Activated T-helper 2 cell treated with anti-CD3 and anti-CD28 coated beads, Interferon-gamma antibody, Interleukin-2, Interleukin-4, amounts not matched to agents 10 μg/mL and 5 μg/mL and 100 μg/mL, durations not matched to agents 14 hours and 24 hours and 36 hours (primary cell): ENCODE data around the gene UBAC2. TPM values are rescaled to one million over a fixed set of nuclear protein-coding genes. Genes with fewer than 3 reads are reported as not detected.
A peak's percentile ranks its signal among the peaks of the same experiment; 100 is the strongest.

Source experiments
- DNase-seq: peaks from one replicate; pipeline ENCODE4 v3.0.0; 2021; ENCODE audit warnings: low spot score
- H3K27ac Mint-ChIP-seq: one replicate; pipeline ENCODE4 v1.8.0; 2021; ENCODE audit warnings: mixed read lengths
- H3K27me3 Mint-ChIP-seq: one replicate; pipeline ENCODE4 v1.8.0; 2021; ENCODE audit warnings: low read depth, mixed read lengths
- H3K36me3 Mint-ChIP-seq: one replicate; pipeline ENCODE4 v1.8.0; 2021; ENCODE audit warnings: low read depth, mixed read lengths
- H3K4me1 Mint-ChIP-seq: one replicate; pipeline ENCODE4 v1.8.0; 2021; ENCODE audit warnings: low read depth, mixed read lengths
- H3K4me3 Mint-ChIP-seq: one replicate; pipeline ENCODE4 v1.8.0; 2021; ENCODE audit warnings: low read depth, mild to moderate bottlenecking, moderate library complexity, mixed read lengths
- H3K9me3 Mint-ChIP-seq: one replicate; pipeline ENCODE4 v1.8.0; 2021; ENCODE audit warnings: mixed read lengths
- intact Hi-C: fragments of 100-400 bp; cut with micrococcal nuclease; formaldehyde crosslinking; loops from one replicate; pipeline ENCODE4 v1.15.1; 2023
- total RNA-seq: library from RNA; stranded (reverse); gene quantifications from 2 replicates; pipeline ENCODE4 v1.2.3, GENCODE V29; 2022

Gene UBAC2
- total RNA-seq, 1 donor from 2014 or later, result 55.1 TPM

GRCh38 chr13:99347911-99348451 is 147.3 kb downstream of the UBAC2 start:
- Mint-ChIP-seq H3K4me3 (no peak overlapping the region), H3K4me1 (peaks cover 48% of the 10 kb centered on the region), H3K36me3 (peaks cover 88% of the 10 kb centered on the region), H3K27me3 (no peaks in the 10 kb centered on the region), H3K9me3 (no peaks in the 10 kb centered on the region), H3K27ac (peak overlapping the region; percentile 6)
- no peak for DNase-seq
- intact Hi-C loops, result no loop called here

- no peaks in the 10 kb centered on the region for H3K9me3 Mint-ChIP-seq
- no peak overlapping the region for H3K27ac Mint-ChIP-seq
- DNase-seq, result no peak
- intact Hi-C loops, result loop anchor here (2.0 kb wide), 1 partner anchor 13 kb away; no protein-coding TSS in a partner anchor
- no peaks in the 10 kb centered on the region for H3K27me3 Mint-ChIP-seq
- H3K36me3 Mint-ChIP-seq, result peaks cover 78% of the 10 kb centered on the region
- no peak overlapping the region for H3K4me3 Mint-ChIP-seq
- H3K4me1 Mint-ChIP-seq, result peaks cover 68% of the 10 kb centered on the region
Measured at GRCh38 chr13:99350191-99350590, 149.5 kb downstream of the UBAC2 start.

DNA sequence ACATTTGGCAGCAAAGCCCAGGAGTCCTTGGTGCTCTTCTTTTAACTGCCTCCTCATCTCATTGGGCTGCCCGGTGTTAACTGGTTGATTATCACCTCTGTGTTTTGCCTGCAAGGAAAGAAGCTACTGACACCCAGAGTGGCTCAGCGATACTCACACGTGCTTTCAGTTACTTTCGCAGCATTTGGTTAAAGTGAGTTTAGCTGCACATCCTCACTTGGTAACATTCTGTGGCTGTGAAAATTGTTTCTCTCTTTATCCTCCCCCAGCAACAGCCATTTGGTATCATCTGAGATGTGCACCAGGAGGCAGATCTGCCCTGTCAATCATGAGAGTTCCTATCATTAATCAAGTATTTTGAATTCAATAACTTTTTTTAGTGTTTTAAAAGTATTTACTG is 151.1 kb downstream of the UBAC2 start:
- peaks cover 74% of the 10 kb centered on the region for H3K36me3 Mint-ChIP-seq
- intact Hi-C loops, result loop anchor here (2.0 kb wide), 2 partner anchors 15 to 137 kb away; no protein-coding TSS in a partner anchor
- H3K27ac Mint-ChIP-seq, result peak overlapping the region; percentile 98
- H3K4me1 Mint-ChIP-seq, result peaks cover 74% of the 10 kb centered on the region
- H3K4me3 Mint-ChIP-seq, result peak overlapping the region; percentile 65
- no peaks in the 10 kb centered on the region for H3K9me3 Mint-ChIP-seq
- H3K27me3 Mint-ChIP-seq, result no peaks in the 10 kb centered on the region
- no peak for DNase-seq

- intact Hi-C loops, result loop anchor here (1.0 to 2.0 kb wide), 5 partner anchors 29 to 138 kb away; partner anchors contain the start of gene GPR183
- H3K4me1 Mint-ChIP-seq, result peaks cover 80% of the 10 kb centered on the region
- no peak for DNase-seq
- no peaks in the 10 kb centered on the region for H3K9me3 Mint-ChIP-seq
- peaks cover 65% of the 10 kb centered on the region for H3K36me3 Mint-ChIP-seq
- H3K4me3 Mint-ChIP-seq, result peak overlapping the region; percentile 65
- no peaks in the 10 kb centered on the region for H3K27me3 Mint-ChIP-seq
- peak overlapping the region; percentile 98 for H3K27ac Mint-ChIP-seq
Measured at GRCh38 chr13:99352351-99353245, 151.9 kb downstream of the UBAC2 start.

- Mint-ChIP-seq H3K36me3 (peaks cover 64% of the 10 kb centered on the region), H3K27me3 (no peaks in the 10 kb centered on the region), H3K9me3 (no peaks in the 10 kb centered on the region), H3K27ac (peak overlapping the region; percentile 98), H3K4me1 (peaks cover 82% of the 10 kb centered on the region), H3K4me3 (peak overlapping the region; percentile 65)
- intact Hi-C loops, result loop anchor here (1.0 to 2.0 kb wide), 5 partner anchors 28 to 138 kb away; partner anchors contain the start of gene GPR183
- no peak for DNase-seq
Measured at GRCh38 chr13:99353246-99353600, 152.6 kb downstream of the UBAC2 start.

GRCh38 chr13:99353836-99354235 is 153.2 kb downstream of the UBAC2 start:
- intact Hi-C loops, result loop anchor here (1.0 to 2.0 kb wide), 5 partner anchors 27 to 139 kb away; partner anchors contain the start of gene GPR183
- no peaks in the 10 kb centered on the region for H3K27me3 Mint-ChIP-seq
- peak overlapping the region; percentile 35 for H3K4me3 Mint-ChIP-seq

DNA sequence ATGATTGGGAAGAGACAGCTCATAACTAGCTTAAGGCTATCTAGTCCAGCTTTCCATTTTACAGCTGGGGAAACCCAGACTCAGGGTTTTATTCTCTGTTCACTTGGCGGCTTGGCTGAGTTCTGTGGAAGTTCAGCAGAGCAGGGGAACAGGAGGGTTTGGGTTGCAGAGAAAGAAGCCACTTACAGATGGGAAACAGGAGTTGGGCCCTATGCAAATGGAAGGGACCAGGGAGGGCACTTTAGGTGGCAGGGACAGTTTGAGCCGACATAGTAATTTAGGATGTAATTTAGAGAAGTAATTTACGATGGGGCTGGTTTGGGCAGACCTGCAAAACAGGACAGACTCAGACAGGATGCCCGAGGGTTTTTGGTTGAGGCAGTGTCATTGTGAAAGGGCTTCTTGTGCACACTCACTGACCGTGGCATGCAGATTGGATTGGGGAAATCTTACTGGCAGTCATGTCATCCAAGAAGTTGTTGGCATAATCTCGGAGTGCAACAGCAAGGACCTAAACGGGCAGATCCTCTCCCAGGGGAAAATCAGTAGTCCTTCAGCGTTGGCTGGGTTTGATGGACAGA is 153.8 kb downstream of the UBAC2 start:
- H3K27me3 Mint-ChIP-seq, result no peaks in the 10 kb centered on the region
- H3K27ac Mint-ChIP-seq, result peak overlapping the region; percentile 98
- peak overlapping the region; percentile 67 for H3K4me3 Mint-ChIP-seq
- DNase-seq, result no peak
- H3K4me1 Mint-ChIP-seq, result peaks cover 89% of the 10 kb centered on the region
- intact Hi-C loops, result no loop called here
- no peaks in the 10 kb centered on the region for H3K9me3 Mint-ChIP-seq
- peaks cover 62% of the 10 kb centered on the region for H3K36me3 Mint-ChIP-seq

More at GRCh38 chr13:99353836-99354235, 153.2 kb downstream of the UBAC2 start:
- Mint-ChIP-seq H3K36me3 (peaks cover 62% of the 10 kb centered on the region), H3K9me3 (no peaks in the 10 kb centered on the region), H3K27ac (peak overlapping the region; percentile 98), H3K4me1 (peaks cover 86% of the 10 kb centered on the region)
- DNase-seq, result no peak

- intact Hi-C loops, result loop anchor here (2.0 kb wide), 1 partner anchor 41 kb away; no protein-coding TSS in a partner anchor
- peaks cover 65% of the 10 kb centered on the region for H3K36me3 Mint-ChIP-seq
- DNase-seq, result no peak
Measured at GRCh38 chr13:99355267-99356011, 154.8 kb downstream of the UBAC2 start.

GRCh38 chr13:99356012-99356261 is 155.3 kb downstream of the UBAC2 start:
- Mint-ChIP-seq H3K4me3 (peak overlapping the region; percentile 50), H3K9me3 (no peaks in the 10 kb centered on the region), H3K36me3 (peaks cover 65% of the 10 kb centered on the region)

More at GRCh38 chr13:99355267-99356011, 154.8 kb downstream of the UBAC2 start:
- no peaks in the 10 kb centered on the region for H3K27me3 Mint-ChIP-seq
- H3K9me3 Mint-ChIP-seq, result no peaks in the 10 kb centered on the region
- H3K4me3 Mint-ChIP-seq, result peak overlapping the region; percentile 67
- peak overlapping the region; percentile 98 for H3K27ac Mint-ChIP-seq
- peaks cover 91% of the 10 kb centered on the region for H3K4me1 Mint-ChIP-seq

GRCh38 chr13:99356262-99357091 is 155.8 kb downstream of the UBAC2 start:
- H3K4me3 Mint-ChIP-seq, result peak overlapping the region; percentile 50
- intact Hi-C loops, result loop anchor here (1.0 to 2.0 kb wide), 9 partner anchors 12 to 145 kb away; partner anchors contain the start of genes GPR183 and TM9SF2
- no peaks in the 10 kb centered on the region for H3K9me3 Mint-ChIP-seq
- H3K27me3 Mint-ChIP-seq, result no peaks in the 10 kb centered on the region
- H3K27ac Mint-ChIP-seq, result peak overlapping the region; percentile 98
- DNase-seq, result peak; percentile 74
- H3K4me1 Mint-ChIP-seq, result peaks cover 92% of the 10 kb centered on the region
- peaks cover 68% of the 10 kb centered on the region for H3K36me3 Mint-ChIP-seq

More at GRCh38 chr13:99356012-99356261, 155.3 kb downstream of the UBAC2 start:
- H3K27ac Mint-ChIP-seq, result peak overlapping the region; percentile 98
- H3K27me3 Mint-ChIP-seq, result no peaks in the 10 kb centered on the region
- no peak for DNase-seq
- peaks cover 91% of the 10 kb centered on the region for H3K4me1 Mint-ChIP-seq
- intact Hi-C loops, result loop anchor here (2.0 kb wide), 1 partner anchor 41 kb away; no protein-coding TSS in a partner anchor

- Mint-ChIP-seq H3K27ac (peak overlapping the region; percentile 98), H3K9me3 (no peaks in the 10 kb centered on the region), H3K4me3 (peak overlapping the region; percentile 50), H3K4me1 (peaks cover 90% of the 10 kb centered on the region), H3K36me3 (peaks cover 65% of the 10 kb centered on the region), H3K27me3 (no peaks in the 10 kb centered on the region)
- intact Hi-C loops, result loop anchor here (1.0 to 2.0 kb wide), 9 partner anchors 11 to 144 kb away; partner anchors contain the start of genes GPR183 and TM9SF2
- peak; percentile 59 for DNase-seq
Measured at GRCh38 chr13:99357131-99357596, 156.5 kb downstream of the UBAC2 start.
